HEK293 (cell line): Measurements from ENCODE around the gene CSNK2A1.

Experiments
- CTCF ChIA-PET: fragments of 350-600 bp; formaldehyde crosslinking; extraction: SDS; loops from one replicate; lab custom pipeline; 2021; ENCODE audit warnings: antibody characterized with exemption; lab: Yijun Ruan, JAX
- POLR2A ChIA-PET: fragments of 300-600 bp; formaldehyde crosslinking; extraction: SDS; loops from one replicate; lab custom pipeline; 2020; ENCODE audit warnings: antibody characterized with exemption, inconsistent platforms; lab: Yijun Ruan, JAX
- H3K27ac ChIP-seq: fragments of 200-500 bp; sonication (Bioruptor generic); 2 replicates; pipeline ENCODE4 v1.5.1; 2014; ENCODE audit warnings: low read depth, low read length, control low read depth, inconsistent platforms; ENCODE audit errors: extremely low read depth
- H3K36me3 ChIP-seq, 2 experiments: fragments of 200-500 bp in 1 of 2; sonication (Bioruptor generic) in 1 of 2; 1 replicate in 1 of 2; 2 replicates in 1 of 2; pipeline ENCODE4 v1.5.1; 2014 to 2017; ENCODE audit warnings: inconsistent platforms in 2 of 2, low read length in 2 of 2; ENCODE audit not compliant: control insufficient read depth in 2 of 2, insufficient read depth in 1 of 2
- H3K4me1 ChIP-seq: fragments of 200-500 bp; sonication (Bioruptor generic); 2 replicates; pipeline ENCODE4 v1.5.1; 2014; ENCODE audit warnings: mild to moderate bottlenecking, low read length, inconsistent platforms; ENCODE audit not compliant: control insufficient read depth, insufficient read depth
- H3K4me3 ChIP-seq: 2 replicates; pipeline ENCODE4 v1.5.1; 2011; ENCODE audit warnings: low read depth, mild to moderate bottlenecking, control low read depth, low read length, moderate library complexity
- H3K9me3 ChIP-seq: fragments of 200-500 bp; sonication (Bioruptor generic); 2 replicates; pipeline ENCODE4 v1.5.1; 2014; ENCODE audit warnings: low read depth, low read length, inconsistent platforms; ENCODE audit not compliant: control insufficient read depth, insufficient read depth
- GLI2 ChIP-seq: fragments of 450-650 bp; formaldehyde crosslinking; IDR thresholded peaks from 2 replicates; pipeline ENCODE4; 2017; ENCODE audit warnings: missing biosample characterization, missing genetic modification characterization, low read depth, borderline replicate concordance
- WT1 ChIP-seq: fragments of 450-650 bp; formaldehyde crosslinking; IDR thresholded peaks from 2 replicates; pipeline ENCODE4 v1.5.1; 2016; ENCODE audit warnings: missing biosample characterization, missing genetic modification characterization
- ZBTB1 ChIP-seq: fragments of 450-650 bp; formaldehyde crosslinking; IDR thresholded peaks from 2 replicates; pipeline ENCODE4 v1.5.1; 2016; ENCODE audit warnings: missing biosample characterization, missing genetic modification characterization
- ZEB2 ChIP-seq: fragments of 450-650 bp; formaldehyde crosslinking; IDR thresholded peaks from 2 replicates; pipeline ENCODE4 v1.5.1; 2016; ENCODE audit warnings: missing biosample characterization, missing genetic modification characterization
- ZNF121 ChIP-seq: fragments of 450-650 bp; formaldehyde crosslinking; IDR thresholded peaks from 2 replicates; pipeline ENCODE4 v1.5.1; 2016; ENCODE audit warnings: missing biosample characterization, missing genetic modification characterization
- ZNF133 ChIP-seq: fragments of 450-650 bp; formaldehyde crosslinking; IDR thresholded peaks from 2 replicates; pipeline ENCODE4 v1.5.1; 2016; ENCODE audit warnings: missing biosample characterization, missing genetic modification characterization
- ZNF184 ChIP-seq: fragments of 450-650 bp; IDR thresholded peaks from 2 replicates; pipeline ENCODE4 v1.5.1; 2018; ENCODE audit warnings: missing biosample characterization, mild to moderate bottlenecking, missing genetic modification characterization
- ZNF266 ChIP-seq: fragments of 450-650 bp; formaldehyde crosslinking; IDR thresholded peaks from 2 replicates; pipeline ENCODE4 v1.5.1; 2016; ENCODE audit warnings: missing biosample characterization, missing genetic modification characterization, low read depth
- ZNF311 ChIP-seq: fragments of 450-650 bp; formaldehyde crosslinking; IDR thresholded peaks from 2 replicates; pipeline ENCODE4 v1.5.1; 2017; ENCODE audit warnings: missing biosample characterization, missing genetic modification characterization, borderline replicate concordance
- ZNF350 ChIP-seq: fragments of 450-650 bp; formaldehyde crosslinking; IDR thresholded peaks from 2 replicates; pipeline ENCODE4 v1.5.0; 2017; ENCODE audit warnings: missing biosample characterization, mild to moderate bottlenecking, missing genetic modification characterization
- ZNF391 ChIP-seq: fragments of 450-650 bp; formaldehyde crosslinking; IDR thresholded peaks from 2 replicates; pipeline ENCODE4 v1.5.1; 2016; ENCODE audit warnings: low read depth, missing biosample characterization, missing genetic modification characterization, borderline replicate concordance
- ZNF501 ChIP-seq: fragments of 450-650 bp; formaldehyde crosslinking; IDR thresholded peaks from 2 replicates; pipeline ENCODE4 v1.5.1; 2016; ENCODE audit warnings: missing biosample characterization, missing genetic modification characterization
- ZNF530 ChIP-seq: fragments of 450-650 bp; formaldehyde crosslinking; IDR thresholded peaks from 2 replicates; pipeline ENCODE4 v1.5.1; 2016; ENCODE audit warnings: low read depth, missing biosample characterization, missing genetic modification characterization
- ZNF544 ChIP-seq: fragments of 450-650 bp; formaldehyde crosslinking; IDR thresholded peaks from 2 replicates; pipeline ENCODE4 v1.5.0; 2017; ENCODE audit warnings: missing biosample characterization, missing genetic modification characterization
- ZNF561 ChIP-seq: fragments of 450-650 bp; IDR thresholded peaks from 2 replicates; pipeline ENCODE4 v1.5.1; 2018; ENCODE audit warnings: missing biosample characterization, missing genetic modification characterization, borderline replicate concordance
- ZNF600 ChIP-seq: fragments of 450-650 bp; formaldehyde crosslinking; IDR thresholded peaks from 2 replicates; pipeline ENCODE4 v1.5.1; 2016; ENCODE audit warnings: missing biosample characterization, missing genetic modification characterization
- ZNF610 ChIP-seq: fragments of 450-650 bp; formaldehyde crosslinking; IDR thresholded peaks from 2 replicates; pipeline ENCODE4 v1.5.1; 2016; ENCODE audit warnings: missing biosample characterization, missing genetic modification characterization, borderline replicate concordance
- ZNF664 ChIP-seq: fragments of 450-650 bp; formaldehyde crosslinking; IDR thresholded peaks from 2 replicates; pipeline ENCODE4 v1.5.1; 2016; ENCODE audit warnings: missing biosample characterization, missing genetic modification characterization
- ZNF76 ChIP-seq: fragments of 450-650 bp; formaldehyde crosslinking; IDR thresholded peaks from 2 replicates; pipeline ENCODE4; 2016; ENCODE audit warnings: low read depth, missing biosample characterization, missing genetic modification characterization, borderline replicate concordance
- ZNF830 ChIP-seq: fragments of 450-650 bp; IDR thresholded peaks from 2 replicates; pipeline ENCODE4 v1.5.0; 2018; ENCODE audit warnings: missing biosample characterization, missing genetic modification characterization, low read depth, mild to moderate bottlenecking, moderate library complexity
- TF ChIP-seq, protein P1 (sequence below): fragments of 450-650 bp; formaldehyde crosslinking; IDR thresholded peaks from 2 replicates; pipeline ENCODE4 v1.5.1; 2017; ENCODE audit warnings: missing biosample characterization, mild to moderate bottlenecking, missing genetic modification characterization, moderate library complexity

CSNK2A1 gene

DNA sequence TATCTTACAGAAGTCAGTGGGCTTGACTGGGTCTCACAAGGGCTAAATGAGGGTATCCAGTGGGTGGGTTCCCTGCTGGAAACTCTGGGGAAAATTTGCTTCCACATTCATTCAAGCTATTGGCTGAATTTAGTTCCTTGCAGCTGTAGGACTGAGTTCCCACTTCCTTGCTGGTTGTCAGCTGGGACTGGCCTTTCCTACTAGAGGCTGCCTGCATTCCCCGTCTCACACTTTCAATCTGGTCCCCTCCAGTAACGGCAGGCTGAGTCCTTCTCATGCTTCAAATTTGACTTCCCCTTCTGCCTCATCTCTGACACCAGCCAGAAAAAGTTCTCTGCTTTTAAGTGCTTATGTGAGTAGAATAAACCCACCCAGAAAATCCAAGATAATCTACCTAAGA lies 4.4 kb downstream of the CSNK2A1 start (continued):
- TF ChIP-seq ZNF76 (tag by site-specific recombination) = no peak
- no peak for TF ChIP-seq ZBTB1 (tag by site-specific recombination)
- TF ChIP-seq ZNF311 (tag by site-specific recombination) = no peak

DNA sequence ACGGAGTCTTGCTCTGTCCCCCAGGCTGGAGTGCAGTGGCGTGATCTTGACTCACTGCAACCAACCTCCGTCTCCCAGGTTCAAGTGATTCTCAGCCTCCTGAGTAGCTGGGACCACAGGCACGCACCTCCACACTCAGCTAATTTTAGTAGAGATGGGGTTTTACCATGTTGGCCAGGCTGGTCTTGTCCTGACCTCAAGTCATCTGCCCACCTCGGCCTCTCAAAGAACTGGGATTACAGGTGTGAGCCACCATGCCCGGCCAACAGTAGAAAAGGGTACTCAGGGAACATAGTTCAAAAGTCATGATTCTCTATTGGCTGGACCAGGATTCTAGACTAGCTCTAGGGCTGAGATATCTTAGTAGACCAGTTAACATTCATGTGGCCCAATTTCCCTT lies 5.6 kb downstream of the CSNK2A1 start:
- TF ChIP-seq ZNF830 (no peak), ZNF266 (tag by site-specific recombination) (no peak), ZNF600 (tag by site-specific recombination) (peak; percentile 2; the same call in 1 of the 2 replicates)
- Histone ChIP-seq H3K36me3 (peaks cover 0 to 26% of the 10 kb centered on the region in 2 experiments; a peak in 2 of 3 replicates), H3K4me3 (no peak overlapping the region), H3K9me3 (no peaks in the 10 kb centered on the region), H3K4me1 (peaks cover 23% of the 10 kb centered on the region), H3K27ac (no peak overlapping the region)
- CTCF ChIA-PET = interaction anchor here (0.5 to 2.3 kb wide), 3 partner anchors 22 to 107 kb away, joined by 3 to 9 read pairs (median 3); no protein-coding TSS in a partner anchor
- POLR2A ChIA-PET = no interaction called here

DNA sequence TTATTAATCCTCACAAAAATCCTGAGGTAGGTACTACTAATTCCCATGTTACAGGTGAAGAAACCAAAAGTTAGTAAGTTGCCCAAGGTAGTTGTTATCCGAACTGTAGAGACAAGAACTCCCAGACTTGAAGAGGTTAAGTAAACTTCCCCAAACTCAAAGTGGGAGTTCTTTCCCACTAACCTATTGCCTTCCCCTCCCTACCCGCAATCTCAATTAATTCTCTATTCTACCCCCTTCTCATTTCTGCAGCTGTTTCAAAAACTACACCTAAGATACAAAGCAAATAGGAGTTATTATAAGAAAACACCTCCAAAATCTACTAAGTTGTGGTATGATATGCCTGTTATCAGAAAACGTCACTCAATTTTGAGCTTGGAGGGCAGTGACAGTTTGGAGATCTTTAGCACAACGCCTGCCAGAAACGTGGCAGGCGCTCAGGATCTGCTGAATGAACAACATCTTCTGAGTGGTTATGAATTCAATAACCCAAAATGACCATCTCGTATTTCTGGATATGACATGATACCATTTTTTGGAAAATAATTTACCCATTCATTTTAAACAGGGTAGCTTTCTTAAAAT lies 7.1 kb downstream of the CSNK2A1 start:
- CTCF ChIA-PET = interaction anchor here (1.4 to 2.3 kb wide), 4 partner anchors 109 to 202 kb away, joined by 3 to 9 read pairs (median 4); no protein-coding TSS in a partner anchor
- Histone ChIP-seq H3K36me3 (peaks cover 3 to 28% of the 10 kb centered on the region in 2 experiments; a peak in 2 of 3 replicates), H3K4me1 (peaks cover 28% of the 10 kb centered on the region), H3K9me3 (no peaks in the 10 kb centered on the region), H3K27ac (0 out of 2 replicates have a peak overlapping the region, but pooled peaks have one; percentile 13), H3K4me3 (no peak overlapping the region)
- POLR2A ChIA-PET = no interaction called here
- no peak for TF ChIP-seq ZNF184 (tag by site-specific recombination)
- no peak for TF ChIP-seq ZEB2 (tag by site-specific recombination)
- no peak for TF ChIP-seq ZNF610 (tag by site-specific recombination)
- TF ChIP-seq ZNF121 (tag by site-specific recombination) = no peak
- TF ChIP-seq ZNF133 (tag by site-specific recombination) = no peak
- TF ChIP-seq ZNF501 = no peak
- no peak for TF ChIP-seq ZNF544 (tag by site-specific recombination)
- TF ChIP-seq, protein P1, sequence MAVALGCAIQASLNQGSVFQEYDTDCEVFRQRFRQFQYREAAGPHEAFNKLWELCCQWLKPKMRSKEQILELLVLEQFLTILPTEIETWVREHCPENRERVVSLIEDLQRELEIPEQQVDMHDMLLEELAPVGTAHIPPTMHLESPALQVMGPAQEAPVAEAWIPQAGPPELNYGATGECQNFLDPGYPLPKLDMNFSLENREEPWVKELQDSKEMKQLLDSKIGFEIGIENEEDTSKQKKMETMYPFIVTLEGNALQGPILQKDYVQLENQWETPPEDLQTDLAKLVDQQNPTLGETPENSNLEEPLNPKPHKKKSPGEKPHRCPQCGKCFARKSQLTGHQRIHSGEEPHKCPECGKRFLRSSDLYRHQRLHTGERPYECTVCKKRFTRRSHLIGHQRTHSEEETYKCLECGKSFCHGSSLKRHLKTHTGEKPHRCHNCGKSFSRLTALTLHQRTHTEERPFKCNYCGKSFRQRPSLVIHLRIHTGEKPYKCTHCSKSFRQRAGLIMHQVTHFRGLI (tag by site-specific recombination) = no peak
- TF ChIP-seq ZNF561 (tag by site-specific recombination) = no peak
- TF ChIP-seq GLI2 (tag by site-specific recombination) = no peak
- TF ChIP-seq ZNF350 = no peak
- TF ChIP-seq ZNF664 = peak; percentile 68; the same call in 1 of the 2 replicates
- TF ChIP-seq ZNF266 (tag by site-specific recombination) = no peak
- no peak for TF ChIP-seq ZNF391 (tag by site-specific recombination)
- TF ChIP-seq ZNF530 (tag by site-specific recombination) = no peak
- TF ChIP-seq ZBTB1 (tag by site-specific recombination) = no peak
- TF ChIP-seq WT1 (tag by site-specific recombination) = peak; percentile 59
- TF ChIP-seq, all 188 proteins: peak for 2
